HS-5 (cell line): Measurements from ENCODE around the gene COMMD3.
"Not testable (repeated sequence)": the region's sequence is repeated elsewhere in the genome, so short reads cannot be mapped to it uniquely, and the experiment has no call there.

Experiments
- DNase-seq: peaks from one replicate; pipeline ENCODE4 v3.0.0-alpha.2; 2012; ENCODE audit warnings: low read depth

COMMD3 gene

DNA sequence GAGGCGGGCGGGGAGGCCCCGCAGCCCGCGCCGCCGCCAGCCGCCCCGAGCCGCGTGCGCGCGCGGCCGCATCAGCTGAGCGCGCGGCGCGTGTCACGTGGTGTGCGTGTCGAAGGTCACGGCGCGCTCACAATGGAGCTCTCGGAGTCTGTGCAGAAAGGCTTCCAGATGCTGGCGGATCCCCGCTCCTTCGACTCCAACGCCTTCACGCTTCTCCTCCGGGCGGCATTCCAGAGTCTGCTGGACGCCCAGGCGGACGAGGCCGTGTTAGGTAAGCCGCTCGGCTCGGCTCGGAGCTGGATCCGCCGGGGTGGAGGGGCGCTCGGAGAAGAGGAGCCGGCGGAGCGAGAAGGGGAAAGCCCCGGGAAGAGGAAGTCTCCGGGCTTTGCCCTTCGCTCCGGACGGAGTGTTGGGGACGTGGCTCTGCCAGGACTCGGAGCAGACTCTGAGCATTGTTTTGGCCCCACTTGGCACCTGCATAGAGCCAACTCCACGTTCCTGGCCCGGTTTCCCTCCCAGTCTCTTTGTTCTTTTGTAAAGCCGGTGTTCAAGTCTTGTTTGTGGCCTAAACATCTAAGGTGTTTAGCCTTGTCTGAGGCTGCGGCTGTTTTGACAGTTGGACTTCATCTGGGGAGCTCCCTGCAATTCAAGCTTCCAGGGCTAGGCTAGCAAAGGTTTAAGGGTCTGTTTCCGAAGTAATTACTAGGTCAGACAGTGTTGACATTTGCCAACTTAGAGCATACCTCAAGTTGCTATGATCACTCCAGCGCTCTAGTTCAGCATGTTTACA, at the start of gene COMMD3:
Gene COMMD3, plus strand, starts transcription at position 103 of the 790 bp plus-strand sequence. Its CDS starts 30 bp downstream, at position 133.
- no peak for DNase-seq

DNA sequence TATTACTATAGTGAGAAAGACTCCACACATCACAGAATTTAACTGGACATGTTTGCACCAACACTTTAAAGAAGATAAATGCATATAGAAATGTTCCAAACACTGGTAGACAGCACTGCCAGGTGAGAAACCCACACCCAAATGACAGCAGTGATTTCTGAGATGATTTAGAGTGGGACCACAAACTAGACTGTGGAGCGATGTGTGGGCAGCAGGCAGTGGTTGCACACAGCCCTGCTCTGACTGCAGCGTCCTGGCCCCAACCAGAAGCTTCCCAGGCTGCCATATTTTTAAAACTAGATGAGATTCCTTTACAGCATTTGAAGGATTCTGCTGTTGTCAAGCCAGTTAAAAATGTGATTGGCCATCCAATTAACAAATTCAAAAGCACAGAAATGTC, 47.7 kb upstream of the COMMD3 start:
- DNase-seq = no peak

DNA sequence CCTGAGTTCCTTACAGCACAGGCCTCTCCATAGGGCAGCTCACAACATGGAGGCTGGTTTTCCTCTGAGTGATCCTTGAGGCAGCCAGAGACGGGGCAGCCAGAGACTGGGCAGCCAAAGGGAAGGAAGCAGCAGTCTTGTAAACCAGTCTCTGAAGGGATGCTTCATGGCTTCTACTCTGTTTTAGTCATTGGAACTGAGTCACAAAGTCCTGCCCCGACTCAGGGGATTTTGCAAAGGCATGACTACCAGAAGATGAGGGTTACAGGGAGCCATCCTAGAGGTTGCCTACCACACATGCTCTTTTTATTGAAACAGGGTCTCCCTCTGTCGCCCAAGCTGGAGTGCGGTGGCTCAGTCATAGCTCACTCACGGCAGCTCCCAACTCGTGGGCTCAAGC, 44.4 kb upstream of the COMMD3 start:
- no peak for DNase-seq

DNA sequence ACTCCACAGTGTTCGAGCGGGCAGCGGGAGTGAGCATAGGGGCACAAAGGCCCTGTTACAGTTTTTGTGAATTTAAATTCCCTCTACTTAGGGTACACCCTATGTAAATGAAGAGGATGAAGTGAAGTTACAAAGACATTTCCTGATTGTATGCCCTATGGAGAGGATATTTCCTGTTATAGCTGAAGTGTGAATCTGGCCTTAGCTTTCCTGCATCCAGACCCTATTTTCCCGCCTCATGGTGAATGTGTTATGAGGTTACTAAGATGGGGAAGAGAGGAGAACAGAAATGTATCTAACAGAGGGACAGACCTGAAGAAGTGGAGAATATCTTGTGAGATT, 37.8 kb upstream of the COMMD3 start:
- no peak for DNase-seq

DNA sequence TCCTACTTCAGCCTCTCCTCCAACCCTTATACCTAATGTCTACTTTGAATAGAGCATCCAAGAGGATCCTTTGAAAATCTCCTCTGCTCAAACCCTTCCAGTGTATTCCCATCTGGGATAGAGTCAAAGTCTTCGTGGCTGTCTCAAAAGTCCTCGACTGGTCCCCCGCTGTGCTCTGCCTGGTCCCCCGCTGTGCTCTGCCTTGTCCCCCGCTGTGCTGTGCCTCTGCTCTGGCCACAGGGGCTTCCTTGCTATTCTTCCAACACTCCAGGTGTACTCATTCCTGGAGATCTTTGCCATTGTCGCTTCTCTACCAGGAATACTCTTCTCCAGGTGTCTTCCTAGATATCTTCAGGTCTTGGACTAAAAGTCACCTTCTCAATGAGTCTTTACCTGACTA, 36.1 kb upstream of the COMMD3 start:
- no peak for DNase-seq

DNA sequence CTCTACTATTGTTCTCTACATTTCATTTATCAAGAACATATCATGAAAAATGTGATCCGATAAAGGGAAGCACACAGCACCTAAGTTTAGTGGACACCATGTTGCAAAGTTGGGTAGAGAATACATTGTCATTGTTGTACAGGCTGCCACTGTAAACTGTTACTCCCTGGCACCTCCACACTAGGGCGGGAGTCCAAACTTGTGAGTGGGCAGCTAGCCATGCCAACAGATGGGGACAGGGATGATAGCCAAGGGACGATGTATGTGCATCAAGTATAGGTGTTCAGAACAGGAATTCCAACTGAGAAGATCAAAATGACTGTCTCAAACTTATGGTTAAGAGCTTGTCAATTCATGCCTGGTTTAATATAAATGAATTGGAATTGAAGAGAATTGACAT, 31.1 kb upstream of the COMMD3 start:
- no peak for DNase-seq

DNA sequence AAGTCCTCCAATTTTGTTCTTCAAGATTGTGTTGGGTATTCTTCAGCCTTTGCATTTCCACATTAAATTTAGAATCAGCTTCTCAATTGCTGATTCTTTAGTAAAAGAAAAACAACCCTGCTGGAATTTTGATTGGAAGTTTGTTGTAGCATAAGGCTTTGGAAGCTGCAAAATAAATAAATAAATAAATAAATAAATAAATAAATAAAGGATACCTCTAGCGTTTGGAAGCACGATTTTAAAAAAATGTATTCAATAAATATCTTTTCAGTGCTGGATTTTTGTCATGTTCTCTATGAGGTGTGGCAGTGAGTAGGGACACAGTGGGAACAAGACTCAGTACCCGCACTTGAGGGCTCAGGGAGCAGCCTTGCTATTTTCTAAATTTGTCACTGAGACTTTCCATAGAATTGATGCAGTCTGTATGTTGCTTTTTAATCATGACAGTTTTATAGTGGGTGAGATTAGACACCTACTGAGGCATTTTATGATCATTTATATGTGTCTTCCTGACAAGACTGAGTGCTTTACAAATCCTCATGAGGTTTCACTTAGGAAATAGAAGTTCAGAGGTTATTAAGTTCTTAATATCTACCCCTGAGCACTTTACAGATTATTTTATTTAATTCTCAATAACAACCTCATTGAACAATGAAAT, 22.3 kb upstream of the COMMD3 start:
- no peak for DNase-seq

- DNase-seq = no peak
Observed at GRCh38 chr10:22294694-22295093, 21.5 kb upstream of the COMMD3 start.

DNA sequence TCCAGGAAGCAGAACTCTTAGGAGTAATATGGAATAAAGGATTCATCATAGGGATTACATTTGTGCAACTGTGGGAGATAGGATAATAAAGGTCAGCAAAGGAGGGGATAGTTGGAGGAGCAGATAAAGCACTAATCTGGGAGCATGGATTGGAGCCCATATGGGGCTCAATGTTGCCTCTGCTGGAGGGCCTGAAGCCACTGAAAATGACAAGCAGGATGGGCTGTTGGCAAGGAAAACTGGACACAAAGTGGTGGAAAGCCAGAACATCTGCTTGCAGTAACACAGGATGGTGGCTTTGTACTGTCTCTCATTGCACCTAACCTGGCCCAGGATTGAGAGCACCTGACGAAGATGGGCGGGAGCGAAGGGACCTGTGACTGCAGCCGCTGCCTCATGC, 15.0 kb upstream of the COMMD3 start:
- DNase-seq = no peak

- DNase-seq = no peak
Observed at GRCh38 chr10:22303461-22303860, 12.7 kb upstream of the COMMD3 start.

GRCh38 chr10:22305721-22306120, 10.5 kb upstream of the COMMD3 start:
- no peak for DNase-seq

DNA sequence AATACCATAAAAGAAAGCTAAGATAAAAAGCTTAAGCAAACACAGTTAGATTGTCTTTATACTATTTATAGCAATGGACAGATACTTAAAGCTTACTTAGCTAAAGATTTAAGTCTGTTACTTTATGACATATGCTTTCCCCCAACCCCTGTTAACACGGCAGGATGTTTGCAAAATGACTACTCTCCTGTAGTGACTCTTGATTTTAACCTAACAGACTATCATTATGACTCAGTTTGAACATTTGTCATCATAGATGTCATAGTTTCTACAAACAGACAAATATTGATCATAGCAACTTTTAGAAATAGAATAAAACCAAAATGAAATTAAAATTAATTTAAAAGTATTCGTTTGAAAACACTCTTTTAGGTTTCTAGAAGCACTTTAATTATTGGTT, 7.8 kb upstream of the COMMD3 start:
- no peak for DNase-seq

GRCh38 chr10:22309180-22310000, 6.8 kb upstream of the COMMD3 start:
- no peak for DNase-seq

- not testable (repeated sequence) for DNase-seq
Observed at GRCh38 chr10:22310012-22310411, 6.2 kb upstream of the COMMD3 start.

- no peak for DNase-seq
Observed at GRCh38 chr10:22310928-22311327, 5.3 kb upstream of the COMMD3 start.

DNA sequence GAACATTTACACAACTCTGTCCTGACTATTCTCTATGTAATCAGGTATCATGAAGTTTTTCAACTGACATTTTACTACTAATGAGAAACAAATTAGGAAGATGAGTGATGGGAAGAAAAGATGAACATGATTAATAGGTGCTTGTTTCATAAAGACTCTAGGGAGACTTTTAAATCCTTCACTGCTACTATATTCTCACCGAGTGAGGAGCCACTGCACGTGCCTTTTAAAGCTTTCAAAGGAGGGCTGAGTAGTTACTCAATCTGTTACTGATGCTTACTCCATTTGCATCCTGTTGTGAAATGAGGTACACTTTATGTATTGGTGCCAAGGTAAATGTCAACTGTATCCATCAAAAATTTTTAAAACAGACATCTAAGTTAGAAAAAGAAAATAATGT, 1.3 kb upstream of the COMMD3 start:
- DNase-seq = no peak

DNA sequence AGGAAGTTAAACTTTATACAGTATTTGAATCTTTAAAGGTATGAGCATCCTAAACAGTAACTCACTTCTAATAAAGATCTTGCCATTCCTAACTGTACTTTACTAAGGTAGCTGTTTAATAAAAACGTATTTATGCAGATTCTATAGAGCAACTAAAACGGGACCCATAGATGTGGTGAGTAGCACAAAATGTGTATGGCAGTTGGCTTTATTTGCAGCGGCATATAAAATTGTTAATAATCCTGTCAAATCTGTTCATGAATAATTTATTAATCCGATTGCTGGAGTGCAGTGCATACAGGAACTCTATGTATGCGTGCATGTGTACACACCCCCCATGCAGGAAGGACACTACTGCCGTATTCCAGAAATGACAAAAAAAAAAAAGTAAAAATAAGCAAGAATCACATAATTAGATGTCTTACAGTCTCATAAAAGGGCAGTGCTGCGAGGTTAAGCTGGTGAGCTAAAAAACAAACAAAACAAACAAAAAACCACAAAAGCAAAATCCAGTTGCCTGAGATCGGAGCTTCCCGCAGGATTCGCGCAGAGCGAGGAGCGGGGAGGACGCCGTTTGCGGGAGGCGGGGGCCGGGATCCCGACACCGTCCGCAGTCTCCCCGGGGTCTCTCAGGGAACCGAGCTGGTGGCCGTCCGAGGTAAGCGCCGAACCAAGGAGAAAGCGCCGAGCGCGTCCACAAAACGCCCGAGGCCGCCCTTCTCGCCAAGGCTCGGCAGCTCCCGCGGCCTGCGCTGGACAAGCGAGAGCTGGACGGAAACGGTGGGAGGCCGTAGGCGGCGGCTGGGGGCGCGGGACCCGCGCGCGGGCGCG, 518 bp upstream of the COMMD3 start:
- no peak for DNase-seq

DNA sequence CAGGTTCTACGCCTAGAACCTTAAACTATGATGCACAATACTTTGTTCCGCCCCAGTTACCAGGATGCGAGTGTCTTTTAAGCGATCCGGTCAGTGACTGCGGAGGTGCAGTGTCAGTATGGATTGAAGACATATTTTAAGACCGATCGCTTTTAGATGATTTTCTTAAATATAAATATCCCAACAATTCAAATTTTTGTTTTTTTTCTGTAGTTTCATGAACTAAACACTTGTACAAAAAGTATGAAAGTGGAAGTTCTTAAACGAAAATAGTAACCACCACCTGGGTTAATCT, 835 bp downstream of the COMMD3 start:
- no peak for DNase-seq

- DNase-seq = no peak
Observed at GRCh38 chr10:22317771-22318565, 1.8 kb downstream of the COMMD3 start.

- DNase-seq = no peak
Observed at GRCh38 chr10:22318772-22319171, 2.6 kb downstream of the COMMD3 start.

GRCh38 chr10:22319547-22319979, 3.4 kb downstream of the COMMD3 start:
- no peak for DNase-seq
